SU-DHL-6 (cell line): ENCODE data around the gene UBE4B.

Source experiments
- H2AFZ ChIP-seq: fragments of 200-600 bp; sonication (generic); 2 replicates; pipeline ENCODE4 v1.6.1; 2014; ENCODE audit warnings: low read depth, mild to moderate bottlenecking, moderate library complexity, mixed read lengths, antibody characterized with exemption, low read length; ENCODE audit not compliant: severe bottlenecking
- H3F3A ChIP-seq: fragments of 200-600 bp; shearing (Covaris generic); 2 replicates; pipeline ENCODE4 v1.6.0; 2016; ENCODE audit warnings: antibody characterized with exemption, mild to moderate bottlenecking; ENCODE audit not compliant: insufficient read depth
- H3K27ac ChIP-seq: fragments of 200-600 bp; sonication (generic); 2 replicates; pipeline ENCODE4 v1.5.1; 2016; ENCODE audit warnings: low read depth, mild to moderate bottlenecking, low read length, moderate library complexity, mixed read lengths
- H3K27me3 ChIP-seq: fragments of 200-600 bp; sonication (generic), shearing (Covaris generic); 2 replicates; pipeline ENCODE4 v1.6.0; 2014; ENCODE audit warnings: mild to moderate bottlenecking, low read length
- H3K36me3 ChIP-seq: fragments of 200-600 bp; sonication (generic); 2 replicates; pipeline ENCODE4 v1.6.1; 2014; ENCODE audit warnings: mild to moderate bottlenecking, low read length, mixed read lengths
- H3K4me2 ChIP-seq: fragments of 300-600, 200-600 bp; shearing (Covaris generic), sonication (generic); 2 replicates; pipeline ENCODE4 v1.6.0; 2014; ENCODE audit warnings: low read length, low read depth, mild to moderate bottlenecking; ENCODE audit not compliant: poor library complexity, severe bottlenecking
- H3K4me3 ChIP-seq: fragments of 200-600 bp; sonication (generic); 2 replicates; pipeline ENCODE4 v1.5.1; 2014; ENCODE audit warnings: antibody characterized with exemption, low read length, mild to moderate bottlenecking, mixed read lengths; ENCODE audit not compliant: insufficient read depth, poor library complexity, severe bottlenecking
- H3K79me2 ChIP-seq: fragments of 200-600 bp; sonication (generic); 2 replicates; pipeline ENCODE4 v1.6.1; 2014; ENCODE audit warnings: mild to moderate bottlenecking, low read length, moderate library complexity; ENCODE audit not compliant: insufficient read depth
- H3K9ac ChIP-seq: fragments of 200-600 bp; sonication (generic); 2 replicates; pipeline ENCODE4 v1.7.0; 2014; ENCODE audit warnings: mild to moderate bottlenecking, low read length
- H3K9me2 ChIP-seq: fragments of 200-600 bp; sonication (generic); replicated peaks from 2 replicates; pipeline ENCODE4 v1.6.1; 2014; ENCODE audit warnings: low read length; ENCODE audit not compliant: insufficient read depth
- H3K9me3 ChIP-seq: fragments of 200-600 bp; sonication (generic); 2 replicates; pipeline ENCODE4 v1.6.1; 2014; ENCODE audit warnings: low read length, mixed read lengths; ENCODE audit not compliant: insufficient read depth
- H4K20me1 ChIP-seq: fragments of 200-600 bp; sonication (generic); 2 replicates; pipeline ENCODE4 v1.6.1; 2014; ENCODE audit warnings: low read depth, mild to moderate bottlenecking, antibody characterized with exemption, low read length, moderate library complexity, mixed read lengths
- EZH2phosphoT487 ChIP-seq: fragments of 200-600 bp; sonication (generic), shearing (Covaris generic); conservative IDR thresholded peaks from 2 replicates; pipeline ENCODE4 v1.6.1; 2018; ENCODE audit warnings: mild to moderate bottlenecking, antibody characterized with exemption, low read length, moderate library complexity, mixed read lengths
- TF ChIP-seq, protein P1 (sequence below): fragments of 200-600 bp; sonication (generic); IDR thresholded peaks from one replicate; pipeline ENCODE4 v1.5.1; 2017; ENCODE audit warnings: antibody characterized with exemption, mild to moderate bottlenecking, low read length, moderate library complexity; ENCODE audit not compliant: insufficient read depth, poor library complexity, severe bottlenecking

The UBE4B gene

GRCh38 chr1:10074059-10074851 is 41.5 kb downstream of the UBE4B start:
- no peaks in the 10 kb centered on the region for H3K79me2 ChIP-seq
- H3F3A ChIP-seq, result 0 out of 2 replicates have a peak, but pooled peaks cover 4% of the 10 kb centered on the region
- H3K4me3 ChIP-seq, result no peak overlapping the region
- no peak overlapping the region for H3K9ac ChIP-seq
- H3K36me3 ChIP-seq, result no peaks in the 10 kb centered on the region
- no peaks in the 10 kb centered on the region for H3K27me3 ChIP-seq
- H4K20me1 ChIP-seq, result no peaks in the 10 kb centered on the region
- H3K4me2 ChIP-seq, result no peak overlapping the region
- H3K9me3 ChIP-seq, result no peaks in the 10 kb centered on the region
- no peaks in the 10 kb centered on the region for H3K9me2 ChIP-seq
- H3K27ac ChIP-seq, result no peak overlapping the region
- TF ChIP-seq, protein P1, sequence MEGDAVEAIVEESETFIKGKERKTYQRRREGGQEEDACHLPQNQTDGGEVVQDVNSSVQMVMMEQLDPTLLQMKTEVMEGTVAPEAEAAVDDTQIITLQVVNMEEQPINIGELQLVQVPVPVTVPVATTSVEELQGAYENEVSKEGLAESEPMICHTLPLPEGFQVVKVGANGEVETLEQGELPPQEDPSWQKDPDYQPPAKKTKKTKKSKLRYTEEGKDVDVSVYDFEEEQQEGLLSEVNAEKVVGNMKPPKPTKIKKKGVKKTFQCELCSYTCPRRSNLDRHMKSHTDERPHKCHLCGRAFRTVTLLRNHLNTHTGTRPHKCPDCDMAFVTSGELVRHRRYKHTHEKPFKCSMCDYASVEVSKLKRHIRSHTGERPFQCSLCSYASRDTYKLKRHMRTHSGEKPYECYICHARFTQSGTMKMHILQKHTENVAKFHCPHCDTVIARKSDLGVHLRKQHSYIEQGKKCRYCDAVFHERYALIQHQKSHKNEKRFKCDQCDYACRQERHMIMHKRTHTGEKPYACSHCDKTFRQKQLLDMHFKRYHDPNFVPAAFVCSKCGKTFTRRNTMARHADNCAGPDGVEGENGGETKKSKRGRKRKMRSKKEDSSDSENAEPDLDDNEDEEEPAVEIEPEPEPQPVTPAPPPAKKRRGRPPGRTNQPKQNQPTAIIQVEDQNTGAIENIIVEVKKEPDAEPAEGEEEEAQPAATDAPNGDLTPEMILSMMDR, result no peak
- TF ChIP-seq EZH2phosphoT487, result no peak
- H2AFZ ChIP-seq, result no peak overlapping the region

GRCh38 chr1:10074852-10075730 is 42.3 kb downstream of the UBE4B start:
- no peaks in the 10 kb centered on the region for H3K27me3 ChIP-seq
- H3K27ac ChIP-seq, result no peak overlapping the region
- no peaks in the 10 kb centered on the region for H4K20me1 ChIP-seq
- H2AFZ ChIP-seq, result no peak overlapping the region
- 0 out of 2 replicates have a peak, but pooled peaks cover 4% of the 10 kb centered on the region for H3F3A ChIP-seq
- H3K4me3 ChIP-seq, result no peak overlapping the region
- no peak overlapping the region for H3K4me2 ChIP-seq
- no peak for TF ChIP-seq EZH2phosphoT487
- TF ChIP-seq, protein P1, result no peak
- H3K79me2 ChIP-seq, result no peaks in the 10 kb centered on the region
- H3K9me3 ChIP-seq, result no peaks in the 10 kb centered on the region
- H3K36me3 ChIP-seq, result no peaks in the 10 kb centered on the region
- no peak overlapping the region for H3K9ac ChIP-seq
- H3K9me2 ChIP-seq, result no peaks in the 10 kb centered on the region

DNA sequence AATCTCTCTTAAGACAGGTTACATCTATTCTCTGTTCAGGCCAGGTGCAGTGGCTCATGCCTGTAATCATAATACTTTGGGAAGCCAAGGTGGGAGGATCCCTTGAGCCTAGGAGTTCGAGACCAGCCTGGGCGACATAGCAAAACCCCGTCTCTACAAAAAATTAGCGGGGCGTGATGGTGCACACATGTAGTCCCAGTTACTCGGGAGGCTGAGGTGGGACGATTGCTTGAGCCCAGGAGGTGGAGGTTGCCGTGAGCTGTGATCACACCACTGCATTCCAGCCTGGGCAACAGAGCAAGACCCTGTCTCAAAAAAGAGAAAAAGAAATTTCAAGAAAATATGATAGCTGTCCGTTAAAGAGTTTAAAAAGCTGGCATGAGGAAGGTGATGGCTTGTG is 43.0 kb downstream of the UBE4B start:
- no peak overlapping the region for H3K4me3 ChIP-seq
- no peak for TF ChIP-seq EZH2phosphoT487
- TF ChIP-seq, protein P1, result no peak
- no peaks in the 10 kb centered on the region for H4K20me1 ChIP-seq
- H3K36me3 ChIP-seq, result 0 out of 2 replicates have a peak, but pooled peaks cover 4% of the 10 kb centered on the region
- H3F3A ChIP-seq, result no peaks in the 10 kb centered on the region
- H3K27ac ChIP-seq, result no peak overlapping the region
- H3K4me2 ChIP-seq, result no peak overlapping the region
- H3K79me2 ChIP-seq, result no peaks in the 10 kb centered on the region
- H2AFZ ChIP-seq, result no peak overlapping the region
- no peak overlapping the region for H3K9ac ChIP-seq
- H3K9me2 ChIP-seq, result no peaks in the 10 kb centered on the region
- no peaks in the 10 kb centered on the region for H3K9me3 ChIP-seq
- no peaks in the 10 kb centered on the region for H3K27me3 ChIP-seq
